Measurements from ENCODE around the gene NKAIN1.

DNA sequence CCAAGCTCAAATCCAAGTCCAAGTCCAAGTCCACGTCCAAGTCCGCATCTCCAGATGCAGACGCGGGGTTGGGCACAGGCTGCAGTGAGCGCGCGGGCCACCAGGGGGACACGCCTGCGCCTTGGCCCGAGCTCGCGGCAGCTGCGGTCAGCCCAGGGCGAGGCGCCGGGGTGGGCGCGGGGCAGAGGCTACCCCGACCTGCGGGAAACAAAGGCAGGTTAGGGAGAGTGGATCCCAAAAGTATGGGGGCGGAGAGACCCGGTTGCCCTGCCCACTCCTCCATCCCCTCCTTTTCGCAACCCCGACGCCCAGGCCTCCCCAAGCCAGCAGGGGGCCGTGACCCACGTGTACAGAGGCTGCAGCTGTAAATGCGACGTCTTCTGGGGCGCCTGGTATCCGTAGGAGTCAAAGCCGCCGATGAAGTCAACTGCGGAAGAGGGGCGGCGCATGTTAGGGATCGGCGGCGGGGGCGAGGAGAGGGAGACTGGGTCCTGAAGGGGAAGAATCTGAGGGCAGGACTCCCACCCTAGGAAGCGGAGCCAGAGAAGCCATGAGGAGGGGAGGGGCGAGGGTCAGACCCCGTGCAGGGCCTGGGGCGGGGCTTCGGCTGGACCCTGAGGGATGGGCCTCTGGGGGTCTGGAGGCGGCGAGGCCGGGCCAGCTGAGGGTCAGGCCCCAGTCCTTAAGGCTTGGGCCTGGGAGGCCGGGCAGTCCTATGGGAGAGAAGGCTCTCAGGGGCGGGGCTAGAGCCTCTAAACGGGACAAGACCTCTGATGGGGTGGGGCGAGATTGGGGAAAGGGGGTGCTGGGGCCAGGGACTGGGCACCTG lies 58.0 kb downstream of the NKAIN1 start:
- TF ChIP-seq, protein P1, sequence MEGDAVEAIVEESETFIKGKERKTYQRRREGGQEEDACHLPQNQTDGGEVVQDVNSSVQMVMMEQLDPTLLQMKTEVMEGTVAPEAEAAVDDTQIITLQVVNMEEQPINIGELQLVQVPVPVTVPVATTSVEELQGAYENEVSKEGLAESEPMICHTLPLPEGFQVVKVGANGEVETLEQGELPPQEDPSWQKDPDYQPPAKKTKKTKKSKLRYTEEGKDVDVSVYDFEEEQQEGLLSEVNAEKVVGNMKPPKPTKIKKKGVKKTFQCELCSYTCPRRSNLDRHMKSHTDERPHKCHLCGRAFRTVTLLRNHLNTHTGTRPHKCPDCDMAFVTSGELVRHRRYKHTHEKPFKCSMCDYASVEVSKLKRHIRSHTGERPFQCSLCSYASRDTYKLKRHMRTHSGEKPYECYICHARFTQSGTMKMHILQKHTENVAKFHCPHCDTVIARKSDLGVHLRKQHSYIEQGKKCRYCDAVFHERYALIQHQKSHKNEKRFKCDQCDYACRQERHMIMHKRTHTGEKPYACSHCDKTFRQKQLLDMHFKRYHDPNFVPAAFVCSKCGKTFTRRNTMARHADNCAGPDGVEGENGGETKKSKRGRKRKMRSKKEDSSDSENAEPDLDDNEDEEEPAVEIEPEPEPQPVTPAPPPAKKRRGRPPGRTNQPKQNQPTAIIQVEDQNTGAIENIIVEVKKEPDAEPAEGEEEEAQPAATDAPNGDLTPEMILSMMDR (IDR thresholded peaks at IDR 0.05) = peak in 3 of 4 experiments; percentile 36 to 51 (median 43)
- TF ChIP-seq POLR2A (IDR thresholded peaks at IDR 0.05) = no peak

Measured in uterus (tissue), 2 donors.